Measurements from ENCODE around the gene IPPK.

Gene IPPK

DNA sequence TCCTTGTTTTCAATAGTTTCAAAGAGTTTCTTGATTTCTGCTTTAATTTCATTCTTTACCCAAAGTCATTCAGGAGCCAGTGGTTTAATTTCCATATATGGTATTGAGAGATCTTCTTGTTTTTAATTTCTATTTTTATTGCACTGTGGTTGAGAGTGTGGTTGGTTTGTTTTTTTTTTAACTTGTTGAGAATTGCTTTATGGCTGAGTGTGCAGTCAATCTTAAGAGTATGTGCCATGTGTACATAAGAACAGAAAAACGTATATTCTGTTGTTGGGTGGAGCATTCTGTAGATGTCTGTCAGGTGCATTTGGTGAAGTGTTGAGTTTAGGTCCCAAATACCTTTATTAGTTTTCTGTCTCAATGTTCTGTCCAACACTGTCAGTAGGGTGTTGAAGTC, 26.7 kb upstream of the IPPK start:
- no peak for DNase-seq (ENCODE audit: low read depth, low spot score)

DNA sequence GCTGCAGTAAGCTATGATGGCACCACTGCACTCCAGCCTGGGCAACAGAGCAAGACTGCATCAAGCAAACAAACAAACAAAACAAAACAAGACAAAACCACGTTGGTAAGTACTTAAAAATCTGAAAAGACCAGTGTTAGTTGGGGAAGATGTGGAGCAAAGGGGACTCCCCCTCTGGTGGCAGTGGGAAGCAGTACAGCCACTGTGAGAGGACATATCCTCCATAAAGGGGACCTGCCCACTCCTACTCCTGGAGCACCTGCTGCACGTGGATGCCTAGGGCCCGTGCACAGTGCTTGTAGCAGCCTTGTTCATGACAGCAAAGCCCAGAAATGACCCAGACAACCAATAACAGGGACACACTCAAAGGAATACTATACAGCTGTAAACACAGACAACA, 17.0 kb upstream of the IPPK start:
- no peak for DNase-seq (ENCODE audit: low read depth, low spot score)

GRCh38 chr9:92685022-92685421, 15.1 kb upstream of the IPPK start:
- DNase-seq (ENCODE audit: low read depth, low spot score), result no peak

- DNase-seq (ENCODE audit: low read depth, low spot score), result no peak
These were observed 12.3 kb upstream of the IPPK start for GRCh38 chr9:92682269-92682668.

- no peak for DNase-seq (ENCODE audit: low read depth, low spot score)
These were observed 10.5 kb upstream of the IPPK start for GRCh38 chr9:92680166-92681119.

DNA sequence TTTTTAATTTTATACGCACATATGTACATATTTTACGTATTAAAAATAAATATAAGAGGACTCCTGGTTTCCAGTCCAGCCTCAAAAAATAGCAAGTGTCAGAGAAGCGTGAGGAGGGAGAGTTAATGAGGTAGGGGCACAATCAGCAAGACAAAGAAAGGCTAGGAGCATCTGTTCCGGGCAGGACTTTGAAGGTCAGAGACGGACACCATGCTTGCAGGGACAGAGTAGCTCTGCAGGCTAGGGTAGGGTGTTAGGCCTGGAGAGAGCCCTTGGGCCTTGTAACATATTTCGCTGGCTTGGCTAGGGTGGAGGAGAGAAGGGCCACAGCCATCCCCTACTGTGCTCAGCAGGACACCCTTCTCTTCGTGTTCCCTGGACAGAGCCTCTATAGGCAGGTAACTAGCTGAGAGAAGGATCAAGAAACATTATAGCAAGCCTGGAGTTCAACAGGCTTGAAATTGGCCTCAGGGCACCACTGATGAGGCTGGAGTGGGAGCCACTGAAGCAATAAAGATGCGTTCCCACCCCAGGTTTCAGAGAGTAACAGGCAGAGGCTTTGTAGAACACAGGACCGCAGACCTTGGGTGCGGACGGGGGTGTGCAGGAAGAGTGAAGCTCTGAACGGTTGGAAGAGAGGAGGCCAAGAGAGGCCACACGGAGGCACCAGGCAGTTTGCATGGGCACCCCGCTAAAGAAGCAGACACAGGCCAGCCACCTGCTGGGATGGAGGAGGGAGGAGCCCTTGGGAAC, 9.7 kb upstream of the IPPK start:
- no peak for DNase-seq (ENCODE audit: low read depth, low spot score)

DNA sequence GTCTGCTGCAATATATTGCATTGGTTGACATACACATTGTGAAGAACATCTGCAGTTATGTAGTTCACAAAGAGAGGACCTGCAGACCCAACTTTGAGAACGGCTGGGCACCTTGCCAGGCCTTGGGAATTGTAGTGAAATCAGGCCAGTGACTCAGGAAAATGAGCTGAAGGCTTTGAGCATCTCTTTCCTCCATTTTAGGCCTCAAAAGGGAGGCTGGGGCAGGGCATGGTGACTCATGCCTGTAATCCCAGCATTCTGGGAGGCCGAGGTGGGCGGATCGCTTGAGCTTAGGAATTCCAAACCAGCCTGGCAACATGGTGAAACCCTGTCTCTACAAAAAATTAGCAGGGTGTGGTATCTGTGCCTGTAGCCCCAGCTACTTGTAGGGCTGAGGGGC, 1.4 kb upstream of the IPPK start:
- DNase-seq (ENCODE audit: low read depth, low spot score), result no peak

DNA sequence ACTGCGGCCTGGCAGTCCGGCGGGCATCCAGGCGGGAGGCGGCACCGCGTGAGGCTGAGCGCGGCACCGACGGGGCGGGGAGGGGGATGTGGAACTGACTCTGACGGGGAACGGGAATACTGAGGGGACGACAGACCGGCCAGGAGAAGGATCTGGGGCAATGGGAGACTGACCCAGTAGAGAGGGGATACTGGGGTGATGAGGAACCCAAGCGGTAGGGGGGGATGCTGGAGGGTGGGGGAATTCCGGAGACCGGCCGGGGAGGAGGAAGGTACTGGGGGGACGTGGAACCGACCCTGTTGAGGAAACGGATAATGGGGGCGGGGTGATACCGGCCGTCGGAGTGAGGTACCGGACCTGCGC, 423 bp downstream of the IPPK start:
- no peak for DNase-seq (ENCODE audit: low read depth, low spot score)

- no peak for DNase-seq (ENCODE audit: low read depth, low spot score)
These were observed 995 bp downstream of the IPPK start for GRCh38 chr9:92668746-92669526.

- DNase-seq (ENCODE audit: low read depth, low spot score), result no peak
These were observed 2.9 kb downstream of the IPPK start for GRCh38 chr9:92666912-92667532.

DNA sequence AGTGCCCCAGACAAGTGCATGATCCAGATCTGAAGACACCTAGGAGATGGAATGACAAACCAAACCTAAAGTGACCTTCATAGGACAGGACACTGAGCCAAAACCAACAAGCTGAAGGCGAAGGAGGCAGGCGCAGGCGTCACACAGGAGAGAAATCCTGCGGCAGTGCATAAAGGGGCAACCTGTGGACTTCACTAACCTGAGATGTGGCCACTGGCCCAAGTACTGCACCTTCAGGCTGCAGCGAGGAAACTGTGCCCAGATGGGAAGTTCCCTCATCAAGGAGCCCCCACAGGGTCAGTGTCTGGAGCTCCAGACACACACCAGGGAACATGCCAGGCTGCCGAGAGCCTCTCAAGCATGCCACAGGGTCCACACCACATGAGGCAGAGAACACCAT, 3.7 kb downstream of the IPPK start:
- no peak for DNase-seq (ENCODE audit: low read depth, low spot score)

DNA sequence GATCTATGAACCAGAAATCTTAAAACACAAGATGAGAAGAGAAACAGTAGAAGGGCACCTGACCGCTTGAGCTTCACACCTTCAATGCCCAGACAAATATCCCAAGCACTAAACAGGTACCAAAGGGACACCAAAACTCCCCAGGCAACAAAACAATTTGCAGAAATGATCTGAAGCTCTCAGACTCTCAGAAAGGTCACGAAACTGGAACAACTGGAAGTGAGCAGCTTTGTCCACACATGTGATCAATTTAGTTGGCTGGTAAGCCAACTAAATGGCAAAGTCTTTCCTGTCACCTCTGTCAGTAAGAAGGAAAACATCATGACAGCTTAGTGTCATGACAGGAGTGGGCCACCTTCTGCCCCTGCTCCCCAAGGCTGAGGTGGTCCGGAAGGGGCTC, 4.1 kb downstream of the IPPK start:
- DNase-seq (ENCODE audit: low read depth, low spot score), result no peak

DNA sequence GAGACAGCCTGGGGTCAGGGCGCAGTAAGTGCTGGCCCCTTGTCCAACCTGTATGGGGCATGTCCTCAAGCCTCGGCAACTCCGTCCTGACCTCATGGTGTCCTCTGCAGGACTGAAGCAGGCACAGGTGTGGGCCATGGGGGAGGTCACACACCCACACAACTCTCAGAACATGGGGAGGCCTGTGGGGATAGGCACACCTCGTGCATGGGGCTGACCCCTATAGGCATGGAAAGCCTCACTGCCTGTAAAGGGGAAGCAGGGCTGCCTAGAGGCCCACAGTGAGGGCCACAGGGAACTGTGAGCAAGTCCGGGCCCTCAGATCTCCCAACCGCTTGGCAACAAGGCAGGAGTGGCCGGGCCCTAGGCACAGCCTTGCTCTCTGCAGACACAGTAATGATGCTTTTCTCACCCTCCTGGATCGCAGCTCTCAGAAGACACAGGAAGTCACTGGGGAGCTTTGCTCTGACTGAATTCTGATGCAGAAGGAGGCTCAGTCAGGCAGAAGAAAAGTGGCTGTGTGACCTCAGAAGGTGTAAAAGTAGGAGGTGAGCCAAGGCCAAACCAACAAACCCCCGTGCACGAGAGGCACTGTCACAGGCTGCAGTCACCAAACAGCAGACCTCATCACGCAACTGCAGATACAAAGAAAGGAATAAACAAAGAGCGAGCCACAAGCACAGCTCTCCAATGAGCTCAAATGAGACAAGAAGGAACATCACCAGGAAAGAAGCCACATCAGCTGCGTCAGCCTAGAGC, 5.4 kb downstream of the IPPK start:
- DNase-seq (ENCODE audit: low read depth, low spot score), result no peak

GRCh38 chr9:92663951-92664350, 6.0 kb downstream of the IPPK start:
- DNase-seq (ENCODE audit: low read depth, low spot score), result no peak

- DNase-seq (ENCODE audit: low read depth, low spot score), result no peak
These were observed 6.8 kb downstream of the IPPK start for GRCh38 chr9:92663126-92663525.

- no peak for DNase-seq (ENCODE audit: low read depth, low spot score)
These were observed 8.2 kb downstream of the IPPK start for GRCh38 chr9:92661743-92662142.

DNA sequence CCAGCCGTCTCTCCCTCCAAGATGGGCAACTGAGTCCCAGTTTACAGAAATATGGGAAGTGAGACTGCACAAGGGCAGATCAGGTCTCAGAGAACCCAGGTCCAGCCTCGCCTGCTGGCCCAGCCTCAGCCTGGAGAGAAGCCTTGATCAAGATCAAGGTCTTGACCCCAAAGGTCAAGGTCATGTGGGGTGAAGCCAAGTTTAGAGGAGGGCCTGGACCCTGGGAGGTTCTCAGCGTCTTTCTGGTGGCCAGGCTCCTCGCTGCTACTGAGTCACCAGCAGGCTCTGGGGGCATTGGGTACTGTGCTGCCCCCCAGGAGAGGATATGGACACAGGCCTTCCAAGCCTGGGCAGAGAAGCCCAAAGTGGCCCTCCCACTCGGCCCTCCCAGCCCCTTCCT, 8.8 kb downstream of the IPPK start:
- no peak for DNase-seq (ENCODE audit: low read depth, low spot score)

GRCh38 chr9:92660266-92660665, 9.7 kb downstream of the IPPK start:
- DNase-seq (ENCODE audit: low read depth, low spot score), result no peak

DNA sequence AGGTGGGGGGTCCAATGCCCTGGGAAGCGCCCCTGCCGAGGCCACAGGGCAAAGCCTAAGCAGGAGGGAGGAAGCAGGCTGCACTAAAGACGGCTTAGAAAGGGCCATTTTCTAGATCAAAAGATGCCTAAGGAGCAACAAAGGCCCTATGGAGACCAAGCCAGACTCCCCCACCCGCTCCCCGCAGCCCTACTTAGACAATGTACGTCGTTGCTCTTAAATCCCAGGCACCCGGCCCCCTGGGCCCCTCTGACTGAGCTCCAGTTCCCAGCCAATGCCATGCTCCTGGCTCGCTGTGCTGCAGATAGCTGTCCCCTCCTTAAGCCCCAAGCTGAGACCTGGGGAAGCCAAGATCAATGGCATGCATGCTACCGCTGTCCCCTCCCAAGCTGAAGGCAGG, 10.3 kb downstream of the IPPK start:
- DNase-seq (ENCODE audit: low read depth, low spot score), result no peak

GRCh38 chr9:92658611-92659010, 11.3 kb downstream of the IPPK start:
- DNase-seq (ENCODE audit: low read depth, low spot score), result no peak

- no peak for DNase-seq (ENCODE audit: low read depth, low spot score)
These were observed 11.8 kb downstream of the IPPK start for GRCh38 chr9:92658176-92658575.
